H7 (cell line): Measurements from ENCODE around the gene SIRT7. TPM values are rescaled to one million over a fixed set of nuclear protein-coding genes. Genes with fewer than 3 reads are reported as not detected.
A peak's percentile ranks its signal among the peaks of the same experiment; 100 is the strongest.
"Not testable (repeated sequence)": the region's sequence is repeated elsewhere in the genome, so short reads cannot be mapped to it uniquely, and the experiment has no call there.

Experiments
- DNase-seq: peaks from one replicate; pipeline ENCODE4 v3.0.0; 2012
- H3K27me3 ChIP-seq: 2 replicates; pipeline ENCODE4 v1.6.0; 2011; ENCODE audit warnings: mild to moderate bottlenecking, low read length; ENCODE audit not compliant: control insufficient read depth, insufficient read depth
- H3K36me3 ChIP-seq: replicated peaks from 2 replicates; pipeline ENCODE4 v1.5.1; 2011; ENCODE audit warnings: low read length; ENCODE audit not compliant: control insufficient read depth, insufficient read depth
- H3K4me3 ChIP-seq: 2 replicates; pipeline ENCODE4 v1.5.1; 2011; ENCODE audit warnings: low read depth, mild to moderate bottlenecking, control low read depth, low read length, moderate library complexity; ENCODE audit not compliant: insufficient read depth
- total RNA-seq: library from RNA; depleted of rRNA; stranded (reverse); fragments of >200 nt; shearing (Covaris generic); gene quantifications from 2 replicates; pipeline ENCODE4 v1.2.3, GENCODE V29; 2014

SIRT7 gene
- total RNA-seq, 1 experiment from 2014 or later: 19.0 TPM

DNA sequence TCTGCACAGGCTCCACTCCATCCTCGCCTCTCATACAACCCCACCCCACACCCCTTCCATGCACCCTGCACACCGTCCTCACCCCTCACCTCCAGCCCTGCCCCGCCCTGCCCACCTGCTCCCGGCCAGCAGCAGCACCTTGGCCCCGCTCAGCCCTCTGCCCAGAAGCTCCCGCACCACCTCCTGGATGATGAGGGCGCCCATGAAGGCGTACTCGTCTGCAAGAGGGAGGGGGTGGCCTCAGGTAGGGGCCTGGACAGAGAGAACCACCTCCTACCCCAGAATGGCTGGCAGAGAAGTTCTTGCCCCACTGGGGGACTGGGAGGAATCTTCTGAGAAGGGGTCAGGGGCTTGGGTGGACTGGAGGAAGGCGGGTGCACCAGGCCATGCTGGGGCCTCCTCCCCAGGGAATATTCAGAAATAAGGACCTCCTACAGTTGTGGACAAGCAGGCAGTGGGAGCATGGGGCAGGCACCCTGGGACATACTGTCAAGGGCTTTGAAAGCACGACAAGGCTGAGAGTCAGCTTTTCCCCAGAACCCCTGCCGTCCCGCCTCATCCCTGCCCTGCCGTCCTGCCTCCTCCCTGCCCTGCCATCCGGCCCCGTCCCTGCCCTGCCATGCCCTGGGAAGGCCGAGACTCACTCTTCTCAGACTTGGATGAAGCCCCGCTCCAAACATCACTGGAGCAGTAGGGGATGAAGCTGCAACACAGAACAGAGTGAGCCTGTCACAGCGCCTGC is 39.9 kb upstream of the SIRT7 start:
- Histone ChIP-seq H3K4me3 (no peak overlapping the region), H3K36me3 (no peaks in the 10 kb centered on the region), H3K27me3 (peaks cover 49% of the 10 kb centered on the region)
- no peak for DNase-seq

DNA sequence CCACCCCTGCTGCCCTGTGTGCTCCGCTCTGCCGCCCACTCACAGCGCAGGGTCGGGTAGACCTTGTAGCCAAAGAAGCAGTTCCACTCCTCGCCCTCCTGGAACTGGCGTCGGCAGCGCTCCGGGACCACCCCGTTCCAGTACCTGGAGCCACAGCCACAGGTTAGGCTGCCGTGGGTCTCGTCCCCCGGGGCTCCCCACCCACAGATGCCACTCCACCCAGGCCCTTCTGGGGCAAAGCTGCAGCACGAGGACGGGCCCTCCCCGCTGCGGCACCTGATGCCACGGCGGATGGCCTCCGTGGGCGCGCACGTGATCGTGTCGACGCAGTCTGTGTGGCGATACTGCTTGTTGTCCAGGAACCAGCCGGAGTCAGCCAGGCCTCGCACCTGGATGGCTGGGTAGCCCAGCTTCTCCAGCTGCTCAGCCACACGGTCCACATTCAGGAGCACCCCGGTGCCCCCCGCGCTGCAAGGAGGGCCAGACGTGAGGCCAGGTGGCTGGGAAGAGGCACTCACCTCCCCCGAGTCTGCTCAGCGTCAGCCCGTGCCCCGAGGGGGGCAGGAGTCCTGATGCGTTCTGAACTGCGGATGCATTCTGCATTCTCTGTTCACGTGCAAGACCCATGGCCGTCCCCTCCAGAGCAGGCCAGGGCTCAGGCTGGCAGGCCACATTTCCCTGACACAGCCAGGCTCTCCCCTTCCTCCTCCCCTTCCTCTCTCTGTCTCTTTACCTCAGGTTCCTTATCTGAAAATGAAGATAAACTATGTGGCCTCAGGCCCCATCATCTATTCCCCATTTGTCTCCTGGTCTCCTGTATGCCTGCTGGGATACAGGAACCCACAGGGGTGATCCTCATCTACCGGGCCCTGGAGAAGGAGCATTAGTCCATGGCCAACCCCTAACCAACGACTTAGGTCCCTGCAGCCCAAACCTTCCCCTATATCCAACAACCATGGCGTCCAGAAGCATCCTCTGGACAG is 38.9 kb upstream of the SIRT7 start:
- DNase-seq: peak; percentile 63
- Histone ChIP-seq H3K4me3 (no peak overlapping the region), H3K36me3 (no peaks in the 10 kb centered on the region), H3K27me3 (peaks cover 39% of the 10 kb centered on the region)

DNA sequence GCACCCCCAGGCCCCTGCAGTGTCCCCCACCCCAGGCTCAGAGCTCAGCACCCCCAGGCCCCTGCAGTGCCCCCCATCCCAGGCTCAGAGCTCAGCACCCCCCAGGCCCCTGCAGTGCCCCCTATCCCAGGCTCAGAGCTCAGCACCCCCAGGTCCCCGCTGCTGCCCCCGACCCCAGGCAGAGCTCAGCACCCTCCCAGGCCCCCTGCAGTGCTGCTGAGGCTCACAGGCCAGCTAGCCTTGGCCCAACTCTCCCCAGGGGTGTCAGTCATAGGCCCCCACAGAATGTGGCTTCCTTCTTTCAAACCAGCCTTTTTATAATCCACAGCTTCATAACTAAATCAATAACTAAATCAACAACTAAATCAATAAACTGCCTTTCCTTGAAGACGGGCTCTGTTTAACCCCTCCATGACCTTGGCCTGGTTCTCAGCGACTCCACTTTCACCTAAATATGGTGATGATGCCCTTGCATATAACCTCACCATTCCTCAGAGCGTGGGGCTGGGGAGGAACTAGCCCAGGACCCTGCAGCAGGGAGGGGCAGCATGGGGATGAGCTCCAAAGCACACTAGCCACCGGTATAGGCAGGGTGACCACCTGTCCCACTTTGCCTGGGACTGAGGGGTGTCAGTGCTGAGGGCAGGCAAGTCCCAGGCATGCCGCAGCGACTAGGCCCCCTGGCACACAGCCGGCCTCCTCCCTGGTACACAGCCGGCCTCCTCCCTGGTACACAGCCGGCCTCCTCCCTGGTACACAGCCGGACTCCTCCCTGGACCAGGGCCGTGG is 38.0 kb upstream of the SIRT7 start:
- Histone ChIP-seq H3K27me3 (peaks cover 31% of the 10 kb centered on the region), H3K4me3 (no peak overlapping the region), H3K36me3 (no peaks in the 10 kb centered on the region)
- DNase-seq: no peak

DNA sequence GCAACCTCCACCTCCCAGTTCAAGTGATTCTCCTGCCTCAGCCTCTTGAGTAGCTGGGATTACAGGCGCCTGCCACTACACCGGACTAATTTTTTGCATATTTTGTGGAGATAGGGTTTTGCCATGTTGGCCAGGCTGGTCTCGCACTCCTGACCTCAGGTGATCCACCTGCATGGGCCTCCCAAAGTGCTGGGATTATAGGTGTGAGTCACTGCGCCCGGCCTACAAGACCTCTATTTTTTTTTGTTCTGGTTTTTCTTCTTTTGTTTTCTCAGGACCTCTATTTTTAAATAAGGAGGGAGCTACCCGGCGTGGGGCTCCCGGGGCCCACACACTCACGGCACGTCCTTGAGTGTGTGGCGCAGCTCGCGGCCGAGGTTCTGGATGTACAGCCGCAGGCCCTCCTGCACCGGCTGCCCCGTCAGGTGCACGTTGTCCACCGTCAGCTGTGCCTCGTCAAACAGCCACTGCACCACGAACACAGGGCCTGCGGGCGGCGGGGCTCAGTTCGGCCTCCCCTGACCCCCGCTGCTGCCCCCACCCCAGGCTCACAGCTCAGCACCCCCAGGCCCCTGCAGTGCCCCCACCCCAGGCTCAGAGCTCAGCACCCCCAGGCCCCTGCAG is 37.2 kb upstream of the SIRT7 start:
- peaks cover 25% of the 10 kb centered on the region for H3K27me3 ChIP-seq
- no peaks in the 10 kb centered on the region for H3K36me3 ChIP-seq
- H3K4me3 ChIP-seq: no peak overlapping the region
- no peak for DNase-seq

DNA sequence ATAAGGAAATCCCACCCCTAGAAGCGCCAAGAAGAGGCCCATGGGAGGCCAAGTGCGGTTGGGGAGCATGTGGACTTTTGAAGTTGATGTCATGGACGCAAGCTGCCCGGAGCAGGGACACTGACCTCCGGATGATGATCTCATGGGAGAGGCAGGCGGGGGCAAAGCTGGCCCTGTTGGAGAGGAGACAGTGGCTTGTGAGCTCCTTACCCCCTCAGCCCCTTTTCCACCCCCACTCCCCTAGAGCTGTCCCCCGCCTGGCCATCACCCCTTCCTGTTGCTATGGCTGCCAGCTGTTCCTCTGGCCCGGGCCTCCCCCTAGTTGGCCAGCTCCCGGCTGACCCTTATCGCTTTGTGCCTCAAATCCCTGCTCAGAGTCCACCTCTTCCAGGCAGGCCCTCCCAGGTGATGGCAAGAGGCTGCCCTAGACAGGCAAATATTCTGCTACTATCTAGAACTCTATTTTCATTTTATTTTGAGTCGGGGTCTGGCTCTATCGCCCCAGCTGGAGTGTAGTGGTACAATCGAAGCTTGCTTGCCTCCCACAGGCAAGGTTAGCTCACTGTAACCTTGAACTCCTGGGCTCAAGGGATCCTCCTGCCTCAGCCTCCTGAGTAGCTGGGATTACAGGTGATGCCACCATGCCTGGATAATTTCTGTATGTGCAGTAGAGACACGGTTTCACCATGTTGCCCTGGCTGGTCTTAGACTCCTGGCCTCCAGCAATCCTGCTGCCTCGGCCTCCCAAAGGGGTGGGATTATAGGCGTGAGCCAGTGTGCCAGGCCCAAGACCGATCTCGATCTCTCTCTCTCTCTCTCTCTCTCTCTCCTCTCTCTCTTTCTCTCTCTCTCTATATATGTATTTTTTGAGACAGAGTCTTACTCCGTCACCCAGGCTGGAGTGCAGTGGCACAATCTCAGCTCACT is 36.4 kb upstream of the SIRT7 start:
- DNase-seq: no peak
- no peaks in the 10 kb centered on the region for H3K36me3 ChIP-seq
- peaks cover 18% of the 10 kb centered on the region for H3K27me3 ChIP-seq
- no peak overlapping the region for H3K4me3 ChIP-seq

- not testable (repeated sequence) for H3K27me3 ChIP-seq, H3K36me3 ChIP-seq, DNase-seq, H3K4me3 ChIP-seq
These were observed 35.5 kb upstream of the SIRT7 start for GRCh38 chr17:81953443-81953842.

DNA sequence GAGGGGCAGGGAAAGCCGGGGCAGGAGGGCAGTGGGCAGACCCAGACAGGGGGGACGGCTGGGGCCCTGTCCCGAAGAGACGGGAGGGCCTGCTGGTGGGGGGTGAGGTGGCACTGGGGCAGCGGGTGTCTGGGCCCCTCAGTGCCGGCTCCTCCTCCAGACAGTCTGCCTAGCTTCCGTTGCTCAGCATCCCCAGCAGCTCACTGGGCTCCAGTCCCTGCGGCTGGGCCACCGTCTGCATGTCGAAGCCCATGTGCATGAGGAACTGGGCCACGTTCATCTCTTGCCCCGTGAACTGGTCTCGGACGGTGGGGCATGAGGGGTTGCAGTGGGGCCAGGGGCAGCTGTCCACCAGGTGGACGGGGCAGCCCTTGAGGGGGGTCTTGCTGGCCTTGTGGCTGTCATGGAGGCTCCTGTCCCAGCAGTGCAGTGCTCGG is 34.8 kb upstream of the SIRT7 start:
- H3K36me3 ChIP-seq: no peaks in the 10 kb centered on the region
- no peak overlapping the region for H3K4me3 ChIP-seq
- peak; percentile 62 for DNase-seq
- peaks cover 2% of the 10 kb centered on the region; the same call in 1 of the 2 replicates for H3K27me3 ChIP-seq

DNA sequence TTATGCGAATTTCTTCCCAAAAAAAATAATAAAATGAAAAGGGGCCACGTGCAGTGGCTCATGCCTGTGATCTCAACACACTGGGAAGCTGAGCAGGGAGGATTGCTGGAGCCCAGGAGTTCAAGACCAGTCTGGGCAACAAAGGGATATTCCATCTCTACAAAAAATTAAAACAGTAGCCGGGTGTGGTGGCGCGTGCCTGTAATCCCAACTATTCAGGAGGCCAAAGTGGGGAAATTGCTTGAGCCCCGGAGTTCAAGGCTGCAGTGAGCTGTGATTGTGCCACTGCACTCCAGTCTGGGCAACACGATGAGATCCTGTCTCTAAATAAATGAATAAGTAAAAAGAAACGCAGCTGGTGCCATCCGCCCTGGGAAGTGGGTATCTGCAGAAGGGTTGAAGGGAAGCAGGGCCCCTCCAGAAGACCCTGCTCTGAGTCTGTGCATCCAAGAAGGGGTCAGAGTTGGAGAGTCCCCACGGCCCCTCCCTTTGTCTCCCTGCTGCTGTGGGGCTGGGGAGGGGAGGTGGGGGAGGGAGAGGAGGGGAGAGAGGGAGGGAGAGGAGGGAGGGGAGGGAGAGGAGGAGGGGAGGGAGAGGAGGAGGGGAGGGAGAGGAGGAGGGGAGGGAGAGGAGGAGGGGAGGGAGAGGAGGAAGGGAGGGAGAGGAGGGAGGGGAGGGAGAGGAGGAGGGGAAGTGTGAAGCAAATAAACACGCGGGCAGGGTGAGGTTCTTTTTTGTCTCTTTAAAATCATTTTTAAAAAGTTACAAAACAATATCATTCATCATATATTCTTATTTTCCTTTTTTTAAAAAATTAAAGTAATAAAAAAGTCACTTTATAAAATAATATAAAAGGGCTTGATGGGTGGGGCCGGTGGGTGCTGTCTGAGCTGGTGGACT is 34.1 kb upstream of the SIRT7 start:
- H3K36me3 ChIP-seq: no peaks in the 10 kb centered on the region
- no peak overlapping the region for H3K4me3 ChIP-seq
- DNase-seq: no peak
- no peaks in the 10 kb centered on the region; the same call in 1 of the 2 replicates for H3K27me3 ChIP-seq

- Histone ChIP-seq H3K4me3 (no peak overlapping the region), H3K36me3 (no peaks in the 10 kb centered on the region), H3K27me3 (no peaks in the 10 kb centered on the region; the same call in 1 of the 2 replicates)
- no peak for DNase-seq
These were observed 32.5 kb upstream of the SIRT7 start for GRCh38 chr17:81950501-81950900.

DNA sequence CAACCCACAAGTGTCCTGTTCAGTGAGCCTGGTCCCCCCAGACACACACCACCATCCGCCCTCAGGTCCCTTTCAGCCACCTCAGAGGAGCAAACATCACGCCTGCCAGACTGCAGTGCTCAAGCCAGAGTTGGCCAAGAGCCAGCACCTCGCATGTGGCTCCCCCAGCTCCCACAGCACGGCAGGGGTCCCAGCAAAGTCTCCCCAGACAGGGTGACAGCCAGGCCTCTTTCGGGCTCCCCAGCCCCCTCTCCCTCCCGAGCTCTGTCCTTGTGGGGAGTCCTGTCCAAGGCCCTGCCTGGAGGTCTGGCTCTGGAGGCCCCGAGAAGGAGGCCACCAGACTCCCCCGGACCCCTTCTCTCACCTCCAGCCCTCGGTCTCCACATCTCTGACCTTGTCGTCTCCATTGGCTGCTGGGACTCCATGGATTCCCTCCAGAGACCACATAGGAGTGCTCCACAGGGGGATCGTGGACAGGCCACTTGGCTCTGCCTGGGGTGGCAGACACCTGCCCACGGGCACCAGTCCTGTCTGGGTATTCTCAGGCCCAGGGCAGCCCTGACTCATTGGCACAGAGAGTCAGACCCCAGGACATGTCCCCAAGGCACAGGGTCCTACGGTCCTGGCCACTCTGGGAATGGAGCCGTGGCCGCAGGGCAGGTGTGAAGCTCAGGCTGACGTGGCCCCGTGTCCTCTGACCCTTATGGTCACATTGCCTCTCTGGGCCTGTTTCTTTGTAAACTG is 30.8 kb upstream of the SIRT7 start:
- no peaks in the 10 kb centered on the region; the same call in 1 of the 2 replicates for H3K27me3 ChIP-seq
- DNase-seq: no peak
- H3K36me3 ChIP-seq: no peaks in the 10 kb centered on the region
- H3K4me3 ChIP-seq: no peak overlapping the region

DNA sequence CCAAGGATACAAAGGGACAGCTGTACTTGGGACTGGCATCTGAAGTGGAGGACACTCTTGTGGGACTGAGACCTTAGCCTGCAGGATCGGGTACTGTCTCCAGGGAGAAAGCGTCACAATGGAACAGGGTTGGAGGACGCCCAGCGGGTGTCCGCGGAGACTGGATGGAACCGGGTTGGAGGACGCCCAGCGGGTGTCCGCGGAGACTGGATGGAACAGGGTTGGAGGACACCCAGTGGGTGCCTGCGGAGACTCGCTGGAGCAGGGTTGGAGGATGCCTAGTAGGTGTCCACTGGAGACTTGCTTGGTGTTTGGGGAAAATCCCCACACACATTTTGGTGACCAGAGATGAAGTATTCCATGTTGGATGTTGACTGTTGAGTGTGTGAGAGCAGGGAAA is 29.2 kb upstream of the SIRT7 start, which contains the start of gene MYADML2:
Gene MYADML2, minus strand, starts transcription at position 45 of the 400 bp plus-strand sequence. CDS start 5,492 bp downstream, outside the sequence.
- Histone ChIP-seq H3K27me3 (no peaks in the 10 kb centered on the region), H3K36me3 (no peaks in the 10 kb centered on the region), H3K4me3 (no peak within 1 kb of the TSS)
- no peak for DNase-seq

- H3K36me3 ChIP-seq: no peaks in the 10 kb centered on the region
- H3K4me3 ChIP-seq: no peak overlapping the region
- H3K27me3 ChIP-seq: no peaks in the 10 kb centered on the region
- DNase-seq: no peak
These were observed 26.9 kb upstream of the SIRT7 start for GRCh38 chr17:81944858-81945257.
